ENCODE data around the gene SSRP1.

- TF ChIP-seq, protein P1, sequence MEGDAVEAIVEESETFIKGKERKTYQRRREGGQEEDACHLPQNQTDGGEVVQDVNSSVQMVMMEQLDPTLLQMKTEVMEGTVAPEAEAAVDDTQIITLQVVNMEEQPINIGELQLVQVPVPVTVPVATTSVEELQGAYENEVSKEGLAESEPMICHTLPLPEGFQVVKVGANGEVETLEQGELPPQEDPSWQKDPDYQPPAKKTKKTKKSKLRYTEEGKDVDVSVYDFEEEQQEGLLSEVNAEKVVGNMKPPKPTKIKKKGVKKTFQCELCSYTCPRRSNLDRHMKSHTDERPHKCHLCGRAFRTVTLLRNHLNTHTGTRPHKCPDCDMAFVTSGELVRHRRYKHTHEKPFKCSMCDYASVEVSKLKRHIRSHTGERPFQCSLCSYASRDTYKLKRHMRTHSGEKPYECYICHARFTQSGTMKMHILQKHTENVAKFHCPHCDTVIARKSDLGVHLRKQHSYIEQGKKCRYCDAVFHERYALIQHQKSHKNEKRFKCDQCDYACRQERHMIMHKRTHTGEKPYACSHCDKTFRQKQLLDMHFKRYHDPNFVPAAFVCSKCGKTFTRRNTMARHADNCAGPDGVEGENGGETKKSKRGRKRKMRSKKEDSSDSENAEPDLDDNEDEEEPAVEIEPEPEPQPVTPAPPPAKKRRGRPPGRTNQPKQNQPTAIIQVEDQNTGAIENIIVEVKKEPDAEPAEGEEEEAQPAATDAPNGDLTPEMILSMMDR (IDR thresholded peaks at IDR 0.05; ENCODE audit: insufficient read depth, low read depth, low read length), result no peak
- TF ChIP-seq EZH2 (IDR thresholded peaks at IDR 0.05; ENCODE audit: insufficient read depth, low read length), result no peak
Measured at GRCh38 chr11:57368106-57368844, 32.6 kb upstream of the SSRP1 start.
